Body of pancreas (tissue), 4 donors: Measurements from ENCODE around the gene STXBP4. TPM values are rescaled to one million over a fixed set of nuclear protein-coding genes. Genes with fewer than 3 reads are reported as not detected.

Experiments used
- ATAC-seq: fragments of 150-250 bp; one replicate; pipeline ENCODE4 v1.9.1; 2016
- DNase-seq, 4 donors: peaks; one replicate each; pipeline ENCODE4 v3.0.0-alpha.2; 2019
- H3K27ac ChIP-seq, 4 donors: fragments of 200-600 bp; sonication (generic); 1 replicate in 3 of 4; 2 replicates in 1 of 4; pipeline versions ENCODE4 v1.5.1 to v1.6.1; 2016 to 2019; ENCODE audit warnings: mild to moderate bottlenecking in 1 of 4, mixed read lengths in 1 of 4, moderate library complexity in 1 of 4
- H3K27me3 ChIP-seq, 2 donors: fragments of 200-600 bp; sonication (generic); one replicate each; pipeline ENCODE4 v1.6.0; 2016; ENCODE audit warnings: mild to moderate bottlenecking in 1 of 2
- H3K36me3 ChIP-seq, 2 donors: fragments of 200-600 bp; sonication (generic); replicated peaks in 1 of 2; 2 replicates each; pipeline ENCODE4 v1.5.1; 2016; ENCODE audit warnings: low read depth in 2 of 2; ENCODE audit not compliant: insufficient read depth in 1 of 2
- H3K4me1 ChIP-seq: fragments of 200-600 bp; sonication (generic); one replicate; pipeline ENCODE4 v1.6.0; 2016
- H3K4me3 ChIP-seq, 2 donors: fragments of 200-600 bp; sonication (generic); 1 replicate in 1 of 2; 2 replicates in 1 of 2; pipeline ENCODE4 v1.5.1; 2016 to 2019
- H3K9me3 ChIP-seq, 3 donors: fragments of 200-600 bp; sonication (generic); 1 replicate in 2 of 3; 2 replicates in 1 of 3; pipeline ENCODE4 v1.5.1; 2016
- CTCF ChIP-seq, 7 experiments: fragments of 450-650 bp in 4 of 7; fragments of 200-600 bp in 3 of 7; sonication (generic) in 3 of 7; IDR thresholded peaks; one replicate each; pipeline ENCODE4 v1.5.1; 2016 to 2019; ENCODE audit warnings: antibody characterized with exemption in 7 of 7
- POLR2A ChIP-seq, 3 donors: fragments of 450-650 bp; IDR thresholded peaks; one replicate each; pipeline ENCODE4 v1.6.1; 2016; ENCODE audit warnings: antibody characterized with exemption in 3 of 3, mild to moderate bottlenecking in 2 of 3
- WGBS, 2 donors: methylation state at CpG; one replicate each; pipeline ENCODE4 v1.1.5; 2017; 5-methylcytosine and 5-hydroxymethylcytosine counted together
- intact Hi-C: fragments of 100-400 bp; cut with DNase I; formaldehyde crosslinking; loops from one replicate; pipeline ENCODE4 v1.15.1; 2023
- total RNA-seq, 2 donors: library from RNA; depleted of rRNA; stranded (reverse); fragments of >200 nt; gene quantifications; one replicate each; pipeline ENCODE4 v1.1.0, GENCODE V29; 2016

The STXBP4 gene
- total RNA-seq, 2 donors from 2014 or later, result 3.6 to 9.3 TPM

DNA sequence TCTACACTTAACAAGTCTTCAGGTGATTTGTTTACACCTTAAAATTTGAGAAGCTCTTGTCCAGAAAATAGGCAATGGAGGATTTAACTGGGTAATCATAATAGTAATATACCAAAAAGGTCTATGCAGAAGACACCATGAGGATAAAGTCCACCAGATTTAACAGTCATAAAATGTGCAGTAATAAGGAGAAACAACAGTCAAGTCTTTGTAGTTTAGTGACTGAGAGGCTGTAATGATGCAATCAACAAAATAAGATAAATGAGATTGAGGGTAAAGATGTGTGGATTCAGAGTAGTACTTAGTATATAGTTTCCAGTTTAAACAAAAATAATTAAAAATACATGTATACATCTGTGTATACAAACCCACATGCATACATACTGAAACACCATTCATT, 91.2 kb downstream of the STXBP4 start:
- ATAC-seq, result no peak
- Histone ChIP-seq H3K27ac (no peak overlapping the region), H3K36me3 (no peaks in the 10 kb centered on the region), H3K4me1 (peaks cover 6% of the 10 kb centered on the region), H3K4me3 (no peak overlapping the region), H3K27me3 (no peaks in the 10 kb centered on the region), H3K9me3 (no peaks in the 10 kb centered on the region)
- DNase-seq, result no peak
- TF ChIP-seq POLR2A (IDR thresholded peaks at IDR 0.05) (no peak), CTCF (IDR thresholded peaks at IDR 0.05) (no peak)
- intact Hi-C loops, result no loop called here

GRCh38 chr17:55062921-55063320, 94.4 kb downstream of the STXBP4 start:
- Histone ChIP-seq H3K4me3 (no peak overlapping the region), H3K4me1 (no peaks in the 10 kb centered on the region), H3K27me3 (no peaks in the 10 kb centered on the region), H3K9me3 (no peaks in the 10 kb centered on the region), H3K36me3 (no peaks in the 10 kb centered on the region), H3K27ac (no peak overlapping the region)
- intact Hi-C loops, result no loop called here
- TF ChIP-seq CTCF (IDR thresholded peaks at IDR 0.05) (no peak), POLR2A (IDR thresholded peaks at IDR 0.05) (no peak)
- ATAC-seq, result no peak
- 89 to 90% methylated on average over 1 of the region's 1 CpG for WGBS, 2 donors
- no peak for DNase-seq

- no peak for DNase-seq
- intact Hi-C loops, result no loop called here
- no peak for ATAC-seq
These were observed 95.6 kb downstream of the STXBP4 start for GRCh38 chr17:55063885-55064874.

GRCh38 chr17:55067697-55068439, 99.3 kb downstream of the STXBP4 start:
- ATAC-seq, result no peak
- Histone ChIP-seq H3K27me3 (no peaks in the 10 kb centered on the region), H3K9me3 (no peaks in the 10 kb centered on the region), H3K4me1 (no peaks in the 10 kb centered on the region), H3K4me3 (no peak overlapping the region), H3K27ac (no peak overlapping the region), H3K36me3 (peaks cover 0 to under 1% of the 10 kb centered on the region in 2 donors)
- intact Hi-C loops, result no loop called here
- WGBS, 2 donors, result 60 to 83% methylated on average over 1 of the region's 1 CpG
- TF ChIP-seq POLR2A (IDR thresholded peaks at IDR 0.05), result no peak
- TF ChIP-seq CTCF (IDR thresholded peaks at IDR 0.05), result no peak
- DNase-seq, result no peak

More at GRCh38 chr17:55063885-55064874, 95.6 kb downstream of the STXBP4 start:
- no peaks in the 10 kb centered on the region for H3K4me1 ChIP-seq
- TF ChIP-seq POLR2A (IDR thresholded peaks at IDR 0.05) (no peak), CTCF (IDR thresholded peaks at IDR 0.05) (no peak)
- no peak overlapping the region for H3K4me3 ChIP-seq
- WGBS, 2 donors, result 88 to 89% methylated on average over 16 of the region's 16 CpGs
- no peaks in the 10 kb centered on the region for H3K9me3 ChIP-seq
- no peak overlapping the region for H3K27ac ChIP-seq
- H3K27me3 ChIP-seq, result no peaks in the 10 kb centered on the region
- no peaks in the 10 kb centered on the region for H3K36me3 ChIP-seq
